Esophagus muscularis mucosa (tissue), 4 donors: ENCODE results near the gene C2orf81. TPM values are rescaled to one million over a fixed set of nuclear protein-coding genes. Genes with fewer than 3 reads are reported as not detected.
A peak's percentile ranks its signal among the peaks of the same experiment; 100 is the strongest.

Source experiments
- DNase-seq: peaks from one replicate; pipeline ENCODE4 v3.0.0-alpha.2; 2017; ENCODE audit errors: extremely low spot score
- H3K27ac ChIP-seq, 4 donors: fragments of 200-600 bp; sonication (generic); replicated peaks in 1 of 4; 1 replicate in 3 of 4; 2 replicates in 1 of 4; pipeline ENCODE4 v1.5.1; 2016 to 2019; ENCODE audit warnings: mild to moderate bottlenecking in 1 of 4
- H3K27me3 ChIP-seq, 4 donors: fragments of 200-600 bp; sonication (generic); one replicate each; pipeline versions ENCODE4 v1.5.1 to v1.6.0; 2016 to 2019
- H3K36me3 ChIP-seq, 4 donors: fragments of 200-600 bp; sonication (generic); one replicate each; pipeline ENCODE4 v1.5.1; 2016 to 2019
- H3K4me1 ChIP-seq, 4 donors: fragments of 200-600 bp; sonication (generic); one replicate each; pipeline ENCODE4 v1.5.1; 2016 to 2019
- H3K4me3 ChIP-seq, 4 donors: fragments of 200-600 bp; sonication (generic); 1 replicate in 2 of 4; 2 replicates in 2 of 4; pipeline ENCODE4 v1.5.1; 2016 to 2019; ENCODE audit warnings: mild to moderate bottlenecking in 4 of 4, moderate library complexity in 1 of 4
- H3K9me3 ChIP-seq, 4 donors: fragments of 200-600 bp; sonication (generic); 1 replicate in 3 of 4; 2 replicates in 1 of 4; pipeline ENCODE4 v1.5.1; 2016 to 2019
- EP300 ChIP-seq: sonication (generic); formaldehyde crosslinking; IDR thresholded peaks from one replicate; pipeline ENCODE4 v1.6.1; 2017; ENCODE audit warnings: antibody characterized with exemption
- POLR2A ChIP-seq: fragments of 450-650 bp; IDR thresholded peaks from one replicate; pipeline ENCODE4 v1.6.1; 2017; ENCODE audit warnings: antibody characterized with exemption, moderate library complexity, mild to moderate bottlenecking, low read depth
- POLR2AphosphoS5 ChIP-seq, 2 donors: sonication (generic); formaldehyde crosslinking; IDR thresholded peaks; one replicate each; pipeline ENCODE4 v1.6.1; 2017; ENCODE audit warnings: antibody characterized with exemption in 2 of 2
- whole genome bisulfite sequencing: methylation state at CpG from one replicate; pipeline ENCODE4 v1.1.5; 2018; 5-methylcytosine and 5-hydroxymethylcytosine counted together
- intact Hi-C: fragments of 100-400 bp; cut with DNase I; formaldehyde crosslinking; loops from one replicate; pipeline ENCODE4 v1.15.1; 2023
- total RNA-seq, 4 donors: library from RNA; depleted of rRNA; stranded (reverse); fragments of >200 nt; gene quantifications; one replicate each; pipeline versions ENCODE4 v1.1.0 to v1.2.1, GENCODE V29; 2016
- TF ChIP-seq, protein P1 (sequence below), 3 experiments: fragments of 200-600 bp in 2 of 3; fragments of 450-650 bp in 1 of 3; sonication (generic) in 2 of 3; IDR thresholded peaks; one replicate each; pipeline ENCODE4 v1.5.1; 2017 to 2019; ENCODE audit warnings: antibody characterized with exemption in 3 of 3, mild to moderate bottlenecking in 2 of 3, moderate library complexity in 1 of 3

Gene C2orf81
- total RNA-seq, 4 donors from 2014 or later, result 0.66 to 4.6 (median 3.2) TPM

DNA sequence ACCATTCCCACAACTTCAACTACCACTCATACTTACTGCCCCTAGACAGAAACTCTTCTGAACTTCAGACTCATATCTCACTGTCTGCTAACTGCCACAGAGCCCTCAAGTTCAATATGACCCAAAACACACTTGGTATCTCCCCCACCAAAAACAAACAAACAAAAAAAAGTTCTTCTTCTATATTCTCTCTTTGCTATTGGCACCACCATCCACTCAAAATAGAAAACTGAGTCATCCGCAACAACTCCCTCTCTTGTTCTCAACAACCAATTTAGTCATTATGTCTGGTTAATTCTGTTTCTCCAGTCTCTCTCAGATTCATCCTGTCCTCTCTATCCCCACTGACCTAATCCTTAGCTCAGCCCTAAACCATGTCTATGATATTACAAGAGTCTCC, 34.1 kb downstream of the C2orf81 start:
- intact Hi-C loops, result no loop called here
- peak overlapping the region in 2 of 4 donors; percentile 21 to 22 for H3K27ac ChIP-seq
- DNase-seq, result no peak
- H3K36me3 ChIP-seq, result peaks cover 0 to 4% (median 0%) of the 10 kb centered on the region in 4 donors
- TF ChIP-seq POLR2A (no peak), EP300 (no peak), POLR2AphosphoS5 (IDR thresholded peaks at IDR 0.05) (no peak)
- TF ChIP-seq, protein P1, sequence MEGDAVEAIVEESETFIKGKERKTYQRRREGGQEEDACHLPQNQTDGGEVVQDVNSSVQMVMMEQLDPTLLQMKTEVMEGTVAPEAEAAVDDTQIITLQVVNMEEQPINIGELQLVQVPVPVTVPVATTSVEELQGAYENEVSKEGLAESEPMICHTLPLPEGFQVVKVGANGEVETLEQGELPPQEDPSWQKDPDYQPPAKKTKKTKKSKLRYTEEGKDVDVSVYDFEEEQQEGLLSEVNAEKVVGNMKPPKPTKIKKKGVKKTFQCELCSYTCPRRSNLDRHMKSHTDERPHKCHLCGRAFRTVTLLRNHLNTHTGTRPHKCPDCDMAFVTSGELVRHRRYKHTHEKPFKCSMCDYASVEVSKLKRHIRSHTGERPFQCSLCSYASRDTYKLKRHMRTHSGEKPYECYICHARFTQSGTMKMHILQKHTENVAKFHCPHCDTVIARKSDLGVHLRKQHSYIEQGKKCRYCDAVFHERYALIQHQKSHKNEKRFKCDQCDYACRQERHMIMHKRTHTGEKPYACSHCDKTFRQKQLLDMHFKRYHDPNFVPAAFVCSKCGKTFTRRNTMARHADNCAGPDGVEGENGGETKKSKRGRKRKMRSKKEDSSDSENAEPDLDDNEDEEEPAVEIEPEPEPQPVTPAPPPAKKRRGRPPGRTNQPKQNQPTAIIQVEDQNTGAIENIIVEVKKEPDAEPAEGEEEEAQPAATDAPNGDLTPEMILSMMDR (IDR thresholded peaks at IDR 0.05), result no peak
- H3K4me3 ChIP-seq, result no peak overlapping the region
- no peaks in the 10 kb centered on the region for H3K27me3 ChIP-seq
- 70% methylated on average over 1 of the region's 1 CpG for WGBS
- H3K9me3 ChIP-seq, result no peaks in the 10 kb centered on the region
- H3K4me1 ChIP-seq, result peaks cover 75 to 87% (median 82%) of the 10 kb centered on the region in 4 donors

- H3K4me1 ChIP-seq, result peaks cover 85 to 96% (median 91%) of the 10 kb centered on the region in 4 donors
- no peaks in the 10 kb centered on the region for H3K27me3 ChIP-seq
- no peak for DNase-seq
- no peak for TF ChIP-seq EP300
- TF ChIP-seq POLR2AphosphoS5 (IDR thresholded peaks at IDR 0.05), result no peak
- no peak for TF ChIP-seq POLR2A
- TF ChIP-seq, protein P1 (IDR thresholded peaks at IDR 0.05), result no peak
- no peak overlapping the region for H3K4me3 ChIP-seq
- intact Hi-C loops, result no loop called here
- H3K9me3 ChIP-seq, result no peaks in the 10 kb centered on the region
- H3K36me3 ChIP-seq, result peaks cover 0 to 4% (median 0%) of the 10 kb centered on the region in 4 donors
- peak overlapping the region in 2 of 4 donors; percentile 76 to 79 for H3K27ac ChIP-seq
- WGBS, result 82% methylated on average over 7 of the region's 8 CpGs
These were observed 36.0 kb downstream of the C2orf81 start for GRCh38 chr2:74385396-74385795.

- peaks cover 85 to 96% (median 91%) of the 10 kb centered on the region in 4 donors for H3K4me1 ChIP-seq
These were observed 37.4 kb downstream of the C2orf81 start for GRCh38 chr2:74384051-74384450.

GRCh38 chr2:74383254-74383653, 38.2 kb downstream of the C2orf81 start:
- intact Hi-C loops, result no loop called here
- DNase-seq, result no peak
- 8% methylated on average over 1 of the region's 1 CpG for WGBS
- peaks cover 0 to 4% (median 0%) of the 10 kb centered on the region in 4 donors for H3K36me3 ChIP-seq
- no peaks in the 10 kb centered on the region for H3K27me3 ChIP-seq
- H3K4me1 ChIP-seq, result peaks cover 83 to 92% (median 90%) of the 10 kb centered on the region in 4 donors
- no peak overlapping the region for H3K4me3 ChIP-seq
- H3K27ac ChIP-seq, result peak overlapping the region; percentile 67 to 79 (median 73)
- no peaks in the 10 kb centered on the region for H3K9me3 ChIP-seq
- peak; percentile 34 to 51 for TF ChIP-seq POLR2AphosphoS5 (IDR thresholded peaks at IDR 0.05)
- TF ChIP-seq, protein P1 (IDR thresholded peaks at IDR 0.05), result no peak
- no peak for TF ChIP-seq POLR2A
- no peak for TF ChIP-seq EP300

More at GRCh38 chr2:74384051-74384450, 37.4 kb downstream of the C2orf81 start:
- H3K27ac ChIP-seq, result peak overlapping the region; percentile 67 to 79 (median 73)
- H3K9me3 ChIP-seq, result no peaks in the 10 kb centered on the region
- WGBS, result 51% methylated on average over 3 of the region's 3 CpGs
- intact Hi-C loops, result no loop called here
- peak in 1 of 2 donors; percentile 10 for TF ChIP-seq POLR2AphosphoS5 (IDR thresholded peaks at IDR 0.05)
- TF ChIP-seq, protein P1 (IDR thresholded peaks at IDR 0.05), result no peak
- peaks cover 0 to 4% (median 0%) of the 10 kb centered on the region in 4 donors for H3K36me3 ChIP-seq
- no peak overlapping the region for H3K4me3 ChIP-seq
- no peaks in the 10 kb centered on the region for H3K27me3 ChIP-seq
- DNase-seq, result no peak

DNA sequence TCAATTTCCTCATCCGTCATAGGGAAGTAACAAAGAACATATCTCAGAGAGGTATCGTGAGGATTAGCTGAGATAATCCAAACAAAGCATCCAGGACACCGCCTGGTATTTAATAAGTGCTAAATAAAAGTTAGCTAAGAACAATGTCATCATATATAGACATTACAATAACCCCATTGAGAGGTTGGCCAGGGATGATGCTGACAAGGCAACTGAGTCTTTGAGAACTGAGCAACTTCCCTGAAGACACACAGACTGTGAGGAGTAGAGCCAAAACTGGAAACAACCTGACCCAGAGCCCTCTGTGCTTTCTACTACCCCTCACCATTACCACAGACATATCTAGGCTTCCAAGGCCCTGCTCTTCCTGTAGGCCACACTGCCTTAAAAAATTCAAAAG, 39.7 kb downstream of the C2orf81 start:
- H3K27ac ChIP-seq, result no peak overlapping the region
- WGBS, result 79% methylated on average over 3 of the region's 3 CpGs
- intact Hi-C loops, result no loop called here

More for the DNA sequence above, 39.7 kb downstream of the C2orf81 start:
- H3K4me3 ChIP-seq, result no peak overlapping the region
- DNase-seq, result no peak
- H3K9me3 ChIP-seq, result no peaks in the 10 kb centered on the region
- peaks cover 11 to 18% (median 12%) of the 10 kb centered on the region in 4 donors for H3K36me3 ChIP-seq
- TF ChIP-seq POLR2A, result no peak
- TF ChIP-seq POLR2AphosphoS5 (IDR thresholded peaks at IDR 0.05), result no peak
- no peak for TF ChIP-seq EP300
- TF ChIP-seq, protein P1 (IDR thresholded peaks at IDR 0.05), result no peak
- no peaks in the 10 kb centered on the region for H3K27me3 ChIP-seq
- H3K4me1 ChIP-seq, result peaks cover 69 to 79% (median 76%) of the 10 kb centered on the region in 4 donors
